Neural cell (in vitro differentiated cells): ENCODE results near the gene TTC21B. TPM values are rescaled to one million over a fixed set of nuclear protein-coding genes. Genes with fewer than 3 reads are reported as not detected.

ENCODE experiments used
- H2AFZ ChIP-seq: fragments of 200-600, 300-800 bp; sonication (generic), shearing (Covaris generic); 2 replicates; pipeline ENCODE4 v1.6.0; 2014; ENCODE audit warnings: low read depth, mild to moderate bottlenecking, antibody characterized with exemption, low read length, moderate library complexity
- H3F3A ChIP-seq: fragments of 200-600 bp; shearing (Covaris generic); 2 replicates; pipeline ENCODE4 v1.6.1; 2016; ENCODE audit warnings: mild to moderate bottlenecking, moderate library complexity, mixed read lengths, antibody characterized with exemption, low read length; ENCODE audit not compliant: insufficient read depth, poor library complexity, severe bottlenecking
- H3K27ac ChIP-seq: fragments of 200-600, 300-800 bp; sonication (generic), shearing (Covaris generic); 2 replicates; pipeline ENCODE4 v1.5.1; 2014; ENCODE audit warnings: mild to moderate bottlenecking, low read length, moderate library complexity
- H3K27me3 ChIP-seq: fragments of 300-800, 200-600 bp; sonication (generic), shearing (Covaris generic); 2 replicates; pipeline ENCODE4 v1.6.0; 2014; ENCODE audit warnings: mild to moderate bottlenecking, low read depth, low read length, moderate library complexity; ENCODE audit not compliant: insufficient read depth
- H3K36me3 ChIP-seq: fragments of 300-800, 200-600 bp; sonication (generic), shearing (Covaris generic); 2 replicates; pipeline ENCODE4 v1.5.1; 2014; ENCODE audit warnings: mild to moderate bottlenecking, antibody characterized with exemption, low read length, moderate library complexity; ENCODE audit not compliant: insufficient read depth
- H3K4me2 ChIP-seq: fragments of 300-800, 200-600 bp; sonication (generic), shearing (Covaris generic); 2 replicates; pipeline ENCODE4 v1.6.0; 2014; ENCODE audit warnings: mild to moderate bottlenecking, low read length
- H3K4me3 ChIP-seq: fragments of 300-800, 200-600 bp; sonication (generic), shearing (Covaris generic); 2 replicates; pipeline ENCODE4 v1.5.1; 2014; ENCODE audit warnings: mild to moderate bottlenecking, low read length, moderate library complexity
- H3K79me2 ChIP-seq: fragments of 200-600 bp; shearing (Covaris generic); replicated peaks from 2 replicates; pipeline ENCODE4 v1.6.0; 2014; ENCODE audit warnings: mild to moderate bottlenecking, low read length, moderate library complexity; ENCODE audit not compliant: insufficient read depth
- H3K9ac ChIP-seq: fragments of 300-800, 200-600 bp; sonication (generic), shearing (Covaris generic); 2 replicates; pipeline ENCODE4 v1.6.1; 2016; ENCODE audit warnings: mild to moderate bottlenecking, low read length, mixed read lengths
- H3K9me2 ChIP-seq: fragments of 200-600 bp; shearing (Covaris generic); 2 replicates; pipeline ENCODE4 v1.6.1; 2016; ENCODE audit warnings: mild to moderate bottlenecking, low read length, mixed read lengths; ENCODE audit not compliant: insufficient read depth
- H3K9me3 ChIP-seq: fragments of 200-600, 300-800 bp; sonication (generic), shearing (Covaris generic); 2 replicates; pipeline ENCODE4 v1.6.1; 2016; ENCODE audit warnings: mild to moderate bottlenecking, mixed run types, low read length, moderate library complexity, mixed read lengths
- H4K20me1 ChIP-seq: fragments of 200-600 bp; shearing (Covaris generic); 2 replicates; pipeline ENCODE4 v1.6.1; 2016; ENCODE audit warnings: mild to moderate bottlenecking, mixed run types; ENCODE audit not compliant: insufficient read depth
- CTCF ChIP-seq: fragments of 450-650 bp; IDR thresholded peaks from 2 replicates; pipeline ENCODE4 v1.5.1; 2014; ENCODE audit warnings: antibody characterized with exemption, mild to moderate bottlenecking, moderate library complexity; ENCODE audit not compliant: poor library complexity, severe bottlenecking
- EP300 ChIP-seq: fragments of 450-650 bp; conservative IDR thresholded peaks from 2 replicates; pipeline ENCODE4 v1.6.1; 2014; ENCODE audit warnings: antibody characterized with exemption, mild to moderate bottlenecking, moderate library complexity; ENCODE audit not compliant: poor library complexity, severe bottlenecking
- EZH2 ChIP-seq: fragments of 200-600, 300-800 bp; shearing (Covaris generic), sonication (generic); IDR thresholded peaks from 2 replicates; pipeline ENCODE4 v1.6.1; 2014; ENCODE audit warnings: antibody characterized with exemption, low read length, borderline replicate concordance, mild to moderate bottlenecking; ENCODE audit not compliant: insufficient read depth, poor library complexity, severe bottlenecking
- POLR2AphosphoS5 ChIP-seq: IDR thresholded peaks from 2 replicates; pipeline ENCODE4 v1.6.1; 2012
- RAD21 ChIP-seq: fragments of 450-650 bp; conservative IDR thresholded peaks from 2 replicates; pipeline ENCODE4 v1.6.1; 2014; ENCODE audit warnings: antibody characterized with exemption, mild to moderate bottlenecking, moderate library complexity
- REST ChIP-seq: IDR thresholded peaks from 2 replicates; pipeline ENCODE4 v1.6.1; 2012; ENCODE audit warnings: borderline replicate concordance
- SMC3 ChIP-seq: fragments of 450-650 bp; conservative IDR thresholded peaks from 2 replicates; pipeline ENCODE4 v1.6.1; 2014; ENCODE audit warnings: antibody characterized with exemption, mild to moderate bottlenecking, moderate library complexity; ENCODE audit not compliant: poor library complexity
- polyA plus RNA-seq: library from polyadenylated mRNA; depleted of rRNA; stranded (reverse); fragments of >200 nt; gene quantifications from 2 replicates; pipeline ENCODE4 v1.2.3, GENCODE V29; 2014

Gene TTC21B
- polyA plus RNA-seq, 1 donor from 2014 or later: 31.1 TPM

GRCh38 chr2:165938237-165938636 lies 15.3 kb downstream of the TTC21B start:
- H3K9me3 ChIP-seq: no peaks in the 10 kb centered on the region
- H4K20me1 ChIP-seq: no peaks in the 10 kb centered on the region
- no peaks in the 10 kb centered on the region for H3K27me3 ChIP-seq
- peaks cover 21% of the 10 kb centered on the region for H3K36me3 ChIP-seq
- H3K4me3 ChIP-seq: no peak overlapping the region
- H3K27ac ChIP-seq: no peak overlapping the region
- H2AFZ ChIP-seq: no peak overlapping the region
- no peaks in the 10 kb centered on the region for H3K9me2 ChIP-seq
- TF ChIP-seq EZH2 (no peak), SMC3 (no peak), EP300 (no peak), CTCF (no peak), REST (no peak)
- H3K4me2 ChIP-seq: no peak overlapping the region
- no peaks in the 10 kb centered on the region for H3F3A ChIP-seq
- H3K9ac ChIP-seq: no peak overlapping the region
- H3K79me2 ChIP-seq: no peaks in the 10 kb centered on the region

- Histone ChIP-seq H3F3A (no peaks in the 10 kb centered on the region), H3K27me3 (no peaks in the 10 kb centered on the region), H3K79me2 (no peaks in the 10 kb centered on the region), H4K20me1 (no peaks in the 10 kb centered on the region), H2AFZ (no peak overlapping the region), H3K27ac (no peak overlapping the region), H3K4me2 (no peak overlapping the region), H3K4me3 (no peak overlapping the region), H3K36me3 (no peaks in the 10 kb centered on the region), H3K9me3 (no peaks in the 10 kb centered on the region), H3K9me2 (no peaks in the 10 kb centered on the region), H3K9ac (no peak overlapping the region)
- no peak for TF ChIP-seq POLR2AphosphoS5
- no peak for TF ChIP-seq EP300
- TF ChIP-seq RAD21: no peak
Observed at GRCh38 chr2:165933211-165933910, 20.2 kb downstream of the TTC21B start.

- no peak for TF ChIP-seq POLR2AphosphoS5
- TF ChIP-seq REST: no peak
- TF ChIP-seq EZH2: no peak
- no peaks in the 10 kb centered on the region for H3F3A ChIP-seq
- no peak overlapping the region for H3K4me3 ChIP-seq
Observed at GRCh38 chr2:165927774-165928173, 25.8 kb downstream of the TTC21B start.

More at GRCh38 chr2:165927774-165928173, 25.8 kb downstream of the TTC21B start:
- Histone ChIP-seq H2AFZ (no peak overlapping the region), H3K27ac (no peak overlapping the region), H3K9ac (no peak overlapping the region), H3K36me3 (no peaks in the 10 kb centered on the region), H3K79me2 (no peaks in the 10 kb centered on the region), H3K27me3 (no peaks in the 10 kb centered on the region), H3K9me3 (no peaks in the 10 kb centered on the region), H3K4me2 (no peak overlapping the region), H3K9me2 (no peaks in the 10 kb centered on the region), H4K20me1 (no peaks in the 10 kb centered on the region)
